BLaER1 treated with 17β-estradiol and CSF1 and Interleukin-3, amounts not matched to agents 10 nM and 100 nM (cell line): Measurements from ENCODE around the gene DARS1.

Experiments used
- H3K27ac ChIP-seq, 11 experiments: shearing (Covaris generic); formaldehyde crosslinking; 2 replicates each; pipeline ENCODE4 v1.8.1; 2022
- H3K27me3 ChIP-seq, 11 experiments: shearing (Covaris generic); formaldehyde crosslinking; 2 replicates each; pipeline ENCODE4 v1.8.1; 2022
- H3K36me3 ChIP-seq, 11 experiments: shearing (Covaris generic); formaldehyde crosslinking; 2 replicates each; pipeline ENCODE4 v1.8.1; 2022
- H3K4me1 ChIP-seq, 10 experiments: shearing (Covaris generic); formaldehyde crosslinking; 2 replicates each; pipeline ENCODE4 v1.8.1; 2022
- H3K4me2 ChIP-seq, 11 experiments: shearing (Covaris generic); formaldehyde crosslinking; 2 replicates each; pipeline ENCODE4 v1.8.1; 2022
- H3K4me3 ChIP-seq, 10 experiments: shearing (Covaris generic); formaldehyde crosslinking; 2 replicates each; pipeline ENCODE4 v1.8.1; 2022
- H3K9ac ChIP-seq, 11 experiments: shearing (Covaris generic); formaldehyde crosslinking; 2 replicates each; pipeline ENCODE4 v1.8.1; 2022
- H3K9me3 ChIP-seq, 11 experiments: shearing (Covaris generic); formaldehyde crosslinking; replicated peaks in 1 of 11; 2 replicates each; pipeline ENCODE4 v1.8.1; 2022
- H4K20me1 ChIP-seq, 11 experiments: shearing (Covaris generic); formaldehyde crosslinking; 2 replicates each; pipeline ENCODE4 v1.8.1; 2022
- Cebpa-rat ChIP-seq, 11 experiments: shearing (Covaris generic); IDR thresholded peaks; 2 replicates each; pipeline ENCODE4 v1.8.1; 2022

DARS1 gene

GRCh38 chr2:135985018-135985825 lies at the start of gene DARS1:
TSS of gene DARS1 (minus strand) at chr2:135985626. CDS start at chr2:135985468, 158 bp downstream.
- TF ChIP-seq Cebpa-rat (IDR thresholded peaks at IDR 0.05), result no peak
- peak within 1 kb of the TSS; percentile 77 to 94 (median 87) for H3K4me2 ChIP-seq
- H3K9me3 ChIP-seq, result 0 out of 22 replicates have a peak, but pooled peaks cover 0 to 4% (median 0%) of the 10 kb centered on the region in 11 experiments
- peaks cover 0 to 3% (median 0%) of the 10 kb centered on the region in 11 experiments; a peak in 4 of 22 replicates for H4K20me1 ChIP-seq
- peaks cover 13 to 29% (median 21%) of the 10 kb centered on the region in 11 experiments; a peak in 20 of 22 replicates for H3K36me3 ChIP-seq
- H3K9ac ChIP-seq, result peak within 1 kb of the TSS; percentile 97 to 99 (median 98)
- peaks cover 38 to 67% (median 61%) of the 10 kb centered on the region in 10 experiments for H3K4me1 ChIP-seq
- H3K4me3 ChIP-seq, result peak within 1 kb of the TSS; percentile 72 to 95 (median 86)
- no peaks in the 10 kb centered on the region for H3K27me3 ChIP-seq
- H3K27ac ChIP-seq, result peak within 1 kb of the TSS; percentile 97 to 100 (median 99)

DNA sequence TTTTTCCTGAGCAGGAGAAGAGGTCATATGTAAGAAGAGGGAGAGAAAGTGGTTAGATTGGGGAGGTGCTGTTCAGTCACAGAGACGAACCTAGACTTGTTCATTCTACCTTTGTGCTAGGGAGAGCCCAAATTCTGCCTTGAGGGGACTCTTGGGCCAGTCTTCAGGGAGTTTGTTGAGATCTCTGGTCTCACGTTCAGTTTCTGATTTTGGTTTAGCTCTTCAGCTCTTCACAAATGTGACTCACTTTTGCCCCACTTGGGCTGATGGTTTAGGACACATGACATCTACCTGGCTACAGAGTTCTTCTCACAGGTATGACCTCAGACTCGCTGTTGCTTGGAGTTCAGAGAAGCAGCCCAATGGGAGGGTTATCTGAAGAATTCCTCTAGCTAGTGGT lies 49.2 kb upstream of the DARS1 start:
- Histone ChIP-seq H3K9ac (no peak overlapping the region), H4K20me1 (no peaks in the 10 kb centered on the region), H3K9me3 (no peaks in the 10 kb centered on the region), H3K36me3 (no peaks in the 10 kb centered on the region), H3K27me3 (no peaks in the 10 kb centered on the region), H3K4me3 (no peak overlapping the region), H3K27ac (no peak overlapping the region), H3K4me1 (peaks cover 0 to 7% (median 0%) of the 10 kb centered on the region in 10 experiments; a peak in 3 of 20 replicates), H3K4me2 (no peak overlapping the region)
- TF ChIP-seq Cebpa-rat (IDR thresholded peaks at IDR 0.05), result no peak

DNA sequence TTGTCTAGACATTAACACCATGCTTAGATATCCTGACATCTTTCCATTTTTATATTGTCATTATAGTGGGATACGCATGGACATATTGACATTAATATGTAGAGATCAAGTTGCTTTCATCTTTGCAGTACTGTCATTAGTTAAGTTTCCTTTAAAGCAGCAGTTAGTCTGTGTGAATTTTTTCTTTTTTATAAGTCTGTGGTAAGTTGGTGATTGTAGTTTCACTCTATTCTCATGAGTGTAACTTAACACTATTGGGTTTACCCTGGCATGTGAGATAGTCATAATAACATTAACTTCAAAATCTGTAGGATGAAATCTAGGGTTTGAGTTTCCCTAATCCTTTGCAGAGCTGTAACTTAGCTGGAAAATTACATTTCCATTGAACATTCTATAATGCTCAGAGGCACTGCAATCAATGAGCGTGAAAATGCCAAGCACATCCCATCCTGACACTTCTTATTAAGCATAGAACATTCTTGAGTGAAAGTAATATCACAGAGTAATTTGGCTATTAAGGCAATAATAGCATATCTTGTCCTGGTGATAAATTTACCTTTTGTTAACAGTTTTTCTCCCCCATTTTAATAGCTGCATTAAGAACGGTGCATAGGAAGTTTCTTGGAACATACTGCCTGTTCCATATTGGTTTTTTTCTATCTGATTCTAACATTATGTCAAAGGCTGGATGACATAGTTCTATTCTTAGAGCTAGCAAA lies 47.5 kb upstream of the DARS1 start:
- no peaks in the 10 kb centered on the region for H3K27me3 ChIP-seq
- peaks cover 0 to 11% (median 3%) of the 10 kb centered on the region in 11 experiments; a peak in 5 of 22 replicates for H3K9me3 ChIP-seq
- H4K20me1 ChIP-seq, result no peaks in the 10 kb centered on the region
- peaks cover 0 to 7% (median 0%) of the 10 kb centered on the region in 10 experiments; a peak in 3 of 20 replicates for H3K4me1 ChIP-seq
- no peak overlapping the region for H3K4me3 ChIP-seq
- H3K9ac ChIP-seq, result no peak overlapping the region
- no peaks in the 10 kb centered on the region for H3K36me3 ChIP-seq
- no peak overlapping the region for H3K4me2 ChIP-seq
- TF ChIP-seq Cebpa-rat (IDR thresholded peaks at IDR 0.05), result no peak
- H3K27ac ChIP-seq, result no peak overlapping the region

GRCh38 chr2:136032192-136032591 lies 46.8 kb upstream of the DARS1 start:
- Histone ChIP-seq H3K27me3 (no peaks in the 10 kb centered on the region), H3K9me3 (peaks cover 0 to 11% (median 3%) of the 10 kb centered on the region in 11 experiments; a peak in 5 of 22 replicates), H3K36me3 (no peaks in the 10 kb centered on the region), H3K9ac (no peak overlapping the region), H3K4me3 (no peak overlapping the region), H3K4me1 (peaks cover 0 to 7% (median 0%) of the 10 kb centered on the region in 10 experiments; a peak in 3 of 20 replicates), H3K27ac (no peak overlapping the region), H4K20me1 (no peaks in the 10 kb centered on the region), H3K4me2 (no peak overlapping the region)
- TF ChIP-seq Cebpa-rat (IDR thresholded peaks at IDR 0.05), result no peak

DNA sequence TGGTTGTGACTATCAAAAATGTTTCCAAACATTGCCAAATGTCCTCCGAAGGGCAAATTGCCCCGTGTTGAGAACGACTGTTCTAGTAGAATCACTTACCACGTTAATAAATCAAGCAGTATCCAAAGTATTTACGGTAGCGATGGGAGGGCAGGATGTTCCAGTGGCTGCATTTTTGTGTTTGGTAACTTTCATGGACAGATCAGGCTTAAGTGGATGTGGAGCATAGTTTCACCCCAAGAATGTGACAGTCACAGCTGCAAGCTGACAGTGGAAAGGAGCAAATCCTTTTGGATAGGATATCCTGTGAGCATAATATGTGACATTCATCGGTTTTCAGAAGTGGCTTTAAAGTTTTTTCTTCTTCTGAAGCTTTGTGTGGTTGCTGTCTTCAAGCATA lies 46.3 kb upstream of the DARS1 start:
- Histone ChIP-seq H3K27me3 (no peaks in the 10 kb centered on the region), H3K4me1 (peaks cover 0 to 7% (median 0%) of the 10 kb centered on the region in 10 experiments; a peak in 3 of 20 replicates), H3K9me3 (peaks cover 0 to 11% (median 3%) of the 10 kb centered on the region in 11 experiments; a peak in 5 of 22 replicates), H3K4me2 (no peak overlapping the region), H3K36me3 (no peaks in the 10 kb centered on the region), H4K20me1 (no peaks in the 10 kb centered on the region), H3K4me3 (no peak overlapping the region), H3K27ac (no peak overlapping the region), H3K9ac (no peak overlapping the region)
- TF ChIP-seq Cebpa-rat (IDR thresholded peaks at IDR 0.05), result no peak

- H3K4me1 ChIP-seq, result peaks cover 0 to 11% (median 4%) of the 10 kb centered on the region in 10 experiments; a peak in 6 of 20 replicates
- H3K4me3 ChIP-seq, result no peak overlapping the region
- peaks cover 0 to 11% (median 6%) of the 10 kb centered on the region in 11 experiments; a peak in 15 of 22 replicates for H3K27me3 ChIP-seq
- H3K9ac ChIP-seq, result no peak overlapping the region
- no peak overlapping the region for H3K27ac ChIP-seq
- no peaks in the 10 kb centered on the region for H3K36me3 ChIP-seq
- H3K4me2 ChIP-seq, result peak overlapping the region in 5 of 11 experiments; percentile 4 to 33 (median 15); a peak in 5 of 22 replicates
- H3K9me3 ChIP-seq, result peaks cover 0 to 16% (median 4%) of the 10 kb centered on the region in 11 experiments; a peak in 12 of 22 replicates
- H4K20me1 ChIP-seq, result no peaks in the 10 kb centered on the region
- no peak for TF ChIP-seq Cebpa-rat (IDR thresholded peaks at IDR 0.05)
Measured at GRCh38 chr2:136030406-136030805, 45.0 kb upstream of the DARS1 start.

GRCh38 chr2:136029149-136029548 lies 43.7 kb upstream of the DARS1 start:
- TF ChIP-seq Cebpa-rat (IDR thresholded peaks at IDR 0.05), result no peak
- Histone ChIP-seq H3K36me3 (no peaks in the 10 kb centered on the region), H3K9me3 (peaks cover 4 to 22% (median 9%) of the 10 kb centered on the region in 11 experiments; a peak in 13 of 22 replicates), H3K27ac (no peak overlapping the region), H3K9ac (no peak overlapping the region), H3K4me1 (peaks cover 0 to 15% (median 8%) of the 10 kb centered on the region in 10 experiments; a peak in 9 of 20 replicates), H4K20me1 (no peaks in the 10 kb centered on the region), H3K4me3 (no peak overlapping the region), H3K4me2 (no peak overlapping the region), H3K27me3 (peaks cover 0 to 16% (median 10%) of the 10 kb centered on the region in 11 experiments; a peak in 15 of 22 replicates)

- H3K9me3 ChIP-seq, result peaks cover 4 to 22% (median 9%) of the 10 kb centered on the region in 11 experiments; a peak in 13 of 22 replicates
- peaks cover 0 to 16% (median 10%) of the 10 kb centered on the region in 11 experiments; a peak in 15 of 22 replicates for H3K27me3 ChIP-seq
- H3K36me3 ChIP-seq, result no peaks in the 10 kb centered on the region
- H3K4me1 ChIP-seq, result peaks cover 3 to 25% (median 10%) of the 10 kb centered on the region in 10 experiments; a peak in 19 of 20 replicates
- no peak for TF ChIP-seq Cebpa-rat (IDR thresholded peaks at IDR 0.05)
- H3K4me2 ChIP-seq, result no peak overlapping the region
- no peak overlapping the region for H3K9ac ChIP-seq
- no peaks in the 10 kb centered on the region for H4K20me1 ChIP-seq
- H3K27ac ChIP-seq, result no peak overlapping the region
- H3K4me3 ChIP-seq, result no peak overlapping the region
Measured at GRCh38 chr2:136028001-136028400, 42.6 kb upstream of the DARS1 start.
